ENCODE data around the gene PHF21A. TPM values are rescaled to one million over a fixed set of nuclear protein-coding genes. Genes with fewer than 3 reads are reported as not detected.

Gene PHF21A
- total RNA-seq, 1 donor from 2014 or later: 69.3 TPM

DNA sequence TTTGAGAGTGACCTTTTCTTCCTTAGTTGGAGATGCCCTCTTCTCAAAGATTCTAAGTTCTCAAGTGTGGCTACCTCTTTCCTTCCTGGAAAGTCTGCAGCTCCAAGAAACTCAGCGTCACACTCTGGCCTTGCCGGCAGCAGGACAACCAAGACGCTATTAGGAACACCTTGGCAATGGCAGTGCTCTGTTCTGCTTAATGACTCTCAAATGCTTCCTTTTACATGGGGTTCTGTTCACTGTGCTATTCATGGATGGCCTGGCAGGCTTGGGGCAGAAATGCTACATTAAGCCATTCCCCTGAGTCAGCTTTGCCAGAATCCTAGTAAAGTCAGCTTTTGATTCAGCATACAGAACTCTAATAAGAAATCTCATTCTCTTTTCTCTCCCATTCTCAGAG lies 172.9 kb downstream of the PHF21A start:
- H3K36me3 Mint-ChIP-seq (ENCODE audit: low read depth, unreplicated experiment): peaks cover 16% of the 10 kb centered on the region
- H3K36me3 ChIP-seq (ENCODE audit: insufficient read depth, low read length): peaks cover 19% of the 10 kb centered on the region

DNA sequence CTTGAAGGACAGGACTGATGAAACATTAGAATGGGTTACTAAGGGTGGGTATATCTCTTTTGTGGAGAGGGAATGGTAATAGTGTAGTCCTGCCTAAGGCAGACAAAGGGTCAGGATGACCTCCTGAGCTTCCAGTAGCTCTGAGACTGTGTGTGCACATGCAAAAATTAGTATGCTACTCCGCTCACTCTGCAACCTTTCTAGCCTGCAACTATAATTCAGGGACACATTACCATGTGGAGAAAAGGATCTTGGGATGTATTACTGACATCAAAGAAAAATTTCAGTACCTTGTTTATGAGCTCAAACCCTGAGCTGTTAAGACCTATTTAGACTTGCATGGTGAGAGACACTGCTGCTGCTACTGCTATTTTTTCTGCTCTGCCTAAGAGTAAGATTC lies 173.4 kb downstream of the PHF21A start:
- Mint-ChIP-seq H3K4me3 (ENCODE audit: unreplicated experiment) (no peak overlapping the region), H3K4me1 (ENCODE audit: low read depth, unreplicated experiment) (no peaks in the 10 kb centered on the region), H3K27ac (ENCODE audit: unreplicated experiment) (no peak overlapping the region), H3K36me3 (ENCODE audit: low read depth, unreplicated experiment) (peaks cover 16% of the 10 kb centered on the region), H3K27me3 (ENCODE audit: low read depth, unreplicated experiment) (no peaks in the 10 kb centered on the region), H3K9me3 (ENCODE audit: unreplicated experiment) (no peaks in the 10 kb centered on the region)
- Histone ChIP-seq H3K9me3 (ENCODE audit: insufficient read depth, low read depth, low read length) (no peaks in the 10 kb centered on the region), H3K9ac (ENCODE audit: low read length) (no peak overlapping the region), H3K27ac (ENCODE audit: low read depth, low read length) (no peak overlapping the region), H4K20me1 (ENCODE audit: insufficient read depth, low read length) (no peaks in the 10 kb centered on the region), H3K4me3 (ENCODE audit: insufficient read depth, low read depth, low read length) (no peak overlapping the region), H3K27me3 (ENCODE audit: insufficient read depth, low read length) (no peaks in the 10 kb centered on the region), H3K4me2 (ENCODE audit: low read length) (no peak overlapping the region), H3K36me3 (ENCODE audit: insufficient read depth, low read length) (peaks cover 19% of the 10 kb centered on the region), H3K79me2 (ENCODE audit: insufficient read depth, low read length) (no peaks in the 10 kb centered on the region), H3K4me1 (ENCODE audit: insufficient read depth, low read length) (no peaks in the 10 kb centered on the region), H2AFZ (ENCODE audit: low read depth, low read length) (no peak overlapping the region)
- TF ChIP-seq, protein P1, sequence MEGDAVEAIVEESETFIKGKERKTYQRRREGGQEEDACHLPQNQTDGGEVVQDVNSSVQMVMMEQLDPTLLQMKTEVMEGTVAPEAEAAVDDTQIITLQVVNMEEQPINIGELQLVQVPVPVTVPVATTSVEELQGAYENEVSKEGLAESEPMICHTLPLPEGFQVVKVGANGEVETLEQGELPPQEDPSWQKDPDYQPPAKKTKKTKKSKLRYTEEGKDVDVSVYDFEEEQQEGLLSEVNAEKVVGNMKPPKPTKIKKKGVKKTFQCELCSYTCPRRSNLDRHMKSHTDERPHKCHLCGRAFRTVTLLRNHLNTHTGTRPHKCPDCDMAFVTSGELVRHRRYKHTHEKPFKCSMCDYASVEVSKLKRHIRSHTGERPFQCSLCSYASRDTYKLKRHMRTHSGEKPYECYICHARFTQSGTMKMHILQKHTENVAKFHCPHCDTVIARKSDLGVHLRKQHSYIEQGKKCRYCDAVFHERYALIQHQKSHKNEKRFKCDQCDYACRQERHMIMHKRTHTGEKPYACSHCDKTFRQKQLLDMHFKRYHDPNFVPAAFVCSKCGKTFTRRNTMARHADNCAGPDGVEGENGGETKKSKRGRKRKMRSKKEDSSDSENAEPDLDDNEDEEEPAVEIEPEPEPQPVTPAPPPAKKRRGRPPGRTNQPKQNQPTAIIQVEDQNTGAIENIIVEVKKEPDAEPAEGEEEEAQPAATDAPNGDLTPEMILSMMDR (IDR thresholded peaks at IDR 0.05; ENCODE audit: insufficient read depth, low read depth, low read length): no peak
- no peak for TF ChIP-seq EZH2 (IDR thresholded peaks at IDR 0.05; ENCODE audit: insufficient read depth, low read length)
- no peak for DNase-seq (ENCODE audit: low read depth)
- FAIRE-seq: no peak

More for the DNA sequence above, 172.9 kb downstream of the PHF21A start:
- Mint-ChIP-seq H3K4me1 (ENCODE audit: low read depth, unreplicated experiment) (no peaks in the 10 kb centered on the region), H3K27me3 (ENCODE audit: low read depth, unreplicated experiment) (no peaks in the 10 kb centered on the region), H3K9me3 (ENCODE audit: unreplicated experiment) (no peaks in the 10 kb centered on the region), H3K4me3 (ENCODE audit: unreplicated experiment) (no peak overlapping the region), H3K27ac (ENCODE audit: unreplicated experiment) (no peak overlapping the region)
- no peak overlapping the region for H2AFZ ChIP-seq (ENCODE audit: low read depth, low read length)
- TF ChIP-seq EZH2 (IDR thresholded peaks at IDR 0.05; ENCODE audit: insufficient read depth, low read length): no peak
- TF ChIP-seq, protein P1 (IDR thresholded peaks at IDR 0.05; ENCODE audit: insufficient read depth, low read depth, low read length): no peak
- H3K4me1 ChIP-seq (ENCODE audit: insufficient read depth, low read length): no peaks in the 10 kb centered on the region
- no peak overlapping the region for H3K4me3 ChIP-seq (ENCODE audit: insufficient read depth, low read depth, low read length)
- H3K9ac ChIP-seq (ENCODE audit: low read length): no peak overlapping the region
- H3K79me2 ChIP-seq (ENCODE audit: insufficient read depth, low read length): no peaks in the 10 kb centered on the region
- H3K27me3 ChIP-seq (ENCODE audit: insufficient read depth, low read length): no peaks in the 10 kb centered on the region
- no peak overlapping the region for H3K27ac ChIP-seq (ENCODE audit: low read depth, low read length)
- H3K4me2 ChIP-seq (ENCODE audit: low read length): no peak overlapping the region
- no peaks in the 10 kb centered on the region for H4K20me1 ChIP-seq (ENCODE audit: insufficient read depth, low read length)
- H3K9me3 ChIP-seq (ENCODE audit: insufficient read depth, low read depth, low read length): no peaks in the 10 kb centered on the region
- DNase-seq (ENCODE audit: low read depth): no peak
- FAIRE-seq: no peak

DNA sequence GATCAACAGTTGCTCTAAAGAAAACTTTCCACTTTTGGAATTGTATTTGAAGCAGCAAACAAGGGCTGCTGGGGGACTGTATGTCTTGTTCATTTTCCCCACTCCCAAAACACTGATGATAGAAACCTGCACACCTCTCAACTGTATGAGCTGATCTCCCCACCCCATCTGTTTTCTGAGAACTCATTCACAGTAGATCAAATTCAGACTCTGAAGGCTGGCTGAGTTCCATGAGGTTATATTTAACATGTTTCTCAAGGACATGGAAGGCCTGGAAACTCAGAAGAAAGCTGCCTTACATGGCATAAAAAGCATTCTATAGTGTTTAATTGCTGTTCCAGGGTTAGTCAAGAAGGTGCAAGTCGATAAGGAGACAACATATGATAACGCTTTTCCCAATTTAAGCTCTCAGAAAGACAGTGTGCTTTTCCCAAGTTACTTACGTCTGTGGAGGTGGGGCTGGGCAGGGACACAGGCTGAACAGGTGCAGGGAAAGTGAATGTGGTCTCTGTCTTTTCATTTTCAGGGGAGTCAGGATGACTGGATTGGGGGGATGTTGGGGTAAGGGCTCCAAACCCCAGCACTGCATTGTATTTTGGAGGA lies 175.8 kb downstream of the PHF21A start:
- H3K79me2 ChIP-seq (ENCODE audit: insufficient read depth, low read length): no peaks in the 10 kb centered on the region
- TF ChIP-seq, protein P1 (IDR thresholded peaks at IDR 0.05; ENCODE audit: insufficient read depth, low read depth, low read length): no peak
- H3K4me1 ChIP-seq (ENCODE audit: insufficient read depth, low read length): no peaks in the 10 kb centered on the region
- H4K20me1 ChIP-seq (ENCODE audit: insufficient read depth, low read length): no peaks in the 10 kb centered on the region
- no peak overlapping the region for H3K27ac ChIP-seq (ENCODE audit: low read depth, low read length)
- Mint-ChIP-seq H3K4me3 (ENCODE audit: unreplicated experiment) (no peak overlapping the region), H3K9me3 (ENCODE audit: unreplicated experiment) (no peaks in the 10 kb centered on the region), H3K27ac (ENCODE audit: unreplicated experiment) (no peak overlapping the region), H3K27me3 (ENCODE audit: low read depth, unreplicated experiment) (no peaks in the 10 kb centered on the region), H3K4me1 (ENCODE audit: low read depth, unreplicated experiment) (no peaks in the 10 kb centered on the region), H3K36me3 (ENCODE audit: low read depth, unreplicated experiment) (peaks cover 26% of the 10 kb centered on the region)
- H3K27me3 ChIP-seq (ENCODE audit: insufficient read depth, low read length): no peaks in the 10 kb centered on the region
- H3K36me3 ChIP-seq (ENCODE audit: insufficient read depth, low read length): peaks cover 19% of the 10 kb centered on the region
- no peak overlapping the region for H3K9ac ChIP-seq (ENCODE audit: low read length)
- H3K4me3 ChIP-seq (ENCODE audit: insufficient read depth, low read depth, low read length): no peak overlapping the region
- H3K9me3 ChIP-seq (ENCODE audit: insufficient read depth, low read depth, low read length): no peaks in the 10 kb centered on the region
- no peak overlapping the region for H3K4me2 ChIP-seq (ENCODE audit: low read length)
- DNase-seq (ENCODE audit: low read depth) (no peak), FAIRE-seq (no peak)
- no peak overlapping the region for H2AFZ ChIP-seq (ENCODE audit: low read depth, low read length)

Data from astrocyte (in vitro differentiated cells and primary cell).